Measurements from ENCODE around the gene OR2T10.

Gene OR2T10

GRCh38 chr1:248627971-248628844 lies 30.7 kb upstream of the OR2T10 start:
- peak; percentile 81 for DNase-seq (ENCODE audit: low read depth)
- H3K4me3 ChIP-seq (ENCODE audit: low read depth, low read length), result peak overlapping the region; percentile 16; the same call in 1 of the 2 replicates
- no peak for TF ChIP-seq CTCF (IDR thresholded peaks at IDR 0.05; ENCODE audit: insufficient read depth, low read depth, low read length, missing control alignments)

- no peak overlapping the region for H3K4me3 ChIP-seq (ENCODE audit: low read depth, low read length)
- DNase-seq (ENCODE audit: low read depth), result no peak
- no peak for TF ChIP-seq CTCF (IDR thresholded peaks at IDR 0.05; ENCODE audit: insufficient read depth, low read depth, low read length, missing control alignments)
Observed at GRCh38 chr1:248625971-248626370, 28.5 kb upstream of the OR2T10 start.

- no peak for TF ChIP-seq CTCF (IDR thresholded peaks at IDR 0.05; ENCODE audit: insufficient read depth, low read depth, low read length, missing control alignments)
- DNase-seq (ENCODE audit: low read depth), result no peak
- H3K4me3 ChIP-seq (ENCODE audit: low read depth, low read length), result no peak overlapping the region
Observed at GRCh38 chr1:248625166-248625565, 27.7 kb upstream of the OR2T10 start.

- DNase-seq (ENCODE audit: low read depth), result peak; percentile 82
- TF ChIP-seq CTCF (IDR thresholded peaks at IDR 0.05; ENCODE audit: insufficient read depth, low read depth, low read length, missing control alignments), result peak; percentile 54
- no peak overlapping the region for H3K4me3 ChIP-seq (ENCODE audit: low read depth, low read length)
Observed at GRCh38 chr1:248622570-248623001, 25.1 kb upstream of the OR2T10 start.

- no peak for DNase-seq (ENCODE audit: low read depth)
- no peak overlapping the region for H3K4me3 ChIP-seq (ENCODE audit: low read depth, low read length)
- no peak for TF ChIP-seq CTCF (IDR thresholded peaks at IDR 0.05; ENCODE audit: insufficient read depth, low read depth, low read length, missing control alignments)
Observed at GRCh38 chr1:248621770-248622169, 24.3 kb upstream of the OR2T10 start.

GRCh38 chr1:248618878-248619277 lies 21.4 kb upstream of the OR2T10 start:
- TF ChIP-seq CTCF (IDR thresholded peaks at IDR 0.05; ENCODE audit: insufficient read depth, low read depth, low read length, missing control alignments), result peak; percentile 68
- H3K4me3 ChIP-seq (ENCODE audit: low read depth, low read length), result no peak overlapping the region
- peak; percentile 66 for DNase-seq (ENCODE audit: low read depth)

All from GM12865 (cell line).